GM19351 (cell line): ENCODE measurements around the gene GABRR2.

ENCODE experiments used
- ATAC-seq: cut with Tn5 transposase; IDR thresholded peaks from one replicate; pipeline ENCODE4 v1.9.1; 2021; ENCODE audit warnings: mild to moderate bottlenecking, moderate library complexity; ENCODE audit not compliant: unreplicated experiment

GABRR2 gene

GRCh38 chr6:89215391-89215790 lies 99.7 kb downstream of the GABRR2 start:
- no peak for ATAC-seq

- ATAC-seq = no peak
Measured at GRCh38 chr6:89214197-89214596, 100.9 kb downstream of the GABRR2 start.

GRCh38 chr6:89212472-89212871 lies 102.6 kb downstream of the GABRR2 start:
- ATAC-seq = no peak

GRCh38 chr6:89209457-89209856 lies 105.6 kb downstream of the GABRR2 start:
- no peak for ATAC-seq

- ATAC-seq = no peak
Measured at GRCh38 chr6:89208551-89208950, 106.5 kb downstream of the GABRR2 start.
